Measurements from ENCODE around the gene LMOD3.

DNA sequence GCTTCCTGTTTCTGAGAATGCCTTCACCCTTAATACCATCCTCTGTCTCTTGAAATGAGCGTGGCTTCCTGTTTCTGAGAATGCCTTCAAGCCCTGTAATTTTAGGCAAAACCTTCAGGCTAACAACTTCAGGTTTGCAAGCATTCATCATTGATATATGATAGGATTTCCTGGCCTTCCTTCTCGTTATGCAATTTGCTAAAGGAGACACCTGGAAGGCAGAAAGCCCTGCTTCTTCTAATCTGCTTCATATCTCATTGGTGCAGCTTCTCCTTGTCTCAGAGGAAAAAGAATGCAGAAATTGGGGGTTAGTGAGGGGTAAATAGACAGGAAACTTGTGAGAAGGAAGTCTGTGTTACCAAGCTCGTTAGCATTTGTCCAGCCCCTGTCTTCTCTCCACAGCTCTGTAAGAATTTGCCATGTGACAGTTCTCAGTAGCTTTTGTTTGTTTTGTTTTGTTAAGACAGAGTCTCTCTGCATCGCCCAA, 30.3 kb downstream of the LMOD3 start:
- TF ChIP-seq CTCF (IDR thresholded peaks at IDR 0.05; ENCODE audit: insufficient read depth, low read length) (no peak), POLR2AphosphoS5 (IDR thresholded peaks at IDR 0.05; ENCODE audit: low read depth) (no peak), SPI1 (IDR thresholded peaks at IDR 0.05; ENCODE audit: borderline replicate concordance, low read depth) (peak; percentile 91)
